Measurements from ENCODE around the gene C1QL1. TPM values are rescaled to one million over a fixed set of nuclear protein-coding genes. Genes with fewer than 3 reads are reported as not detected.

The C1QL1 gene
- total and polyA plus RNA-seq, 2 experiments from 2014 or later = 25.2 to 38.6 TPM

GRCh38 chr17:44966348-44967025 lies 1.6 kb downstream of the C1QL1 start:
- TF ChIP-seq, protein P1, sequence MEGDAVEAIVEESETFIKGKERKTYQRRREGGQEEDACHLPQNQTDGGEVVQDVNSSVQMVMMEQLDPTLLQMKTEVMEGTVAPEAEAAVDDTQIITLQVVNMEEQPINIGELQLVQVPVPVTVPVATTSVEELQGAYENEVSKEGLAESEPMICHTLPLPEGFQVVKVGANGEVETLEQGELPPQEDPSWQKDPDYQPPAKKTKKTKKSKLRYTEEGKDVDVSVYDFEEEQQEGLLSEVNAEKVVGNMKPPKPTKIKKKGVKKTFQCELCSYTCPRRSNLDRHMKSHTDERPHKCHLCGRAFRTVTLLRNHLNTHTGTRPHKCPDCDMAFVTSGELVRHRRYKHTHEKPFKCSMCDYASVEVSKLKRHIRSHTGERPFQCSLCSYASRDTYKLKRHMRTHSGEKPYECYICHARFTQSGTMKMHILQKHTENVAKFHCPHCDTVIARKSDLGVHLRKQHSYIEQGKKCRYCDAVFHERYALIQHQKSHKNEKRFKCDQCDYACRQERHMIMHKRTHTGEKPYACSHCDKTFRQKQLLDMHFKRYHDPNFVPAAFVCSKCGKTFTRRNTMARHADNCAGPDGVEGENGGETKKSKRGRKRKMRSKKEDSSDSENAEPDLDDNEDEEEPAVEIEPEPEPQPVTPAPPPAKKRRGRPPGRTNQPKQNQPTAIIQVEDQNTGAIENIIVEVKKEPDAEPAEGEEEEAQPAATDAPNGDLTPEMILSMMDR (IDR thresholded peaks at IDR 0.05; ENCODE audit: low read depth, low read length) = no peak
- no peak for DNase-seq (ENCODE audit: low read depth in 1 of 2, low spot score in 1 of 2)
- Histone ChIP-seq H3K4me1 (ENCODE audit: low read depth) (peaks cover 10% of the 10 kb centered on the region), H3K4me3 (no peak overlapping the region), H3K27me3 (peaks cover 32% of the 10 kb centered on the region), H3K36me3 (no peaks in the 10 kb centered on the region), H3K9me3 (ENCODE audit: low read depth) (no peaks in the 10 kb centered on the region), H3K27ac (no peak overlapping the region)

DNA sequence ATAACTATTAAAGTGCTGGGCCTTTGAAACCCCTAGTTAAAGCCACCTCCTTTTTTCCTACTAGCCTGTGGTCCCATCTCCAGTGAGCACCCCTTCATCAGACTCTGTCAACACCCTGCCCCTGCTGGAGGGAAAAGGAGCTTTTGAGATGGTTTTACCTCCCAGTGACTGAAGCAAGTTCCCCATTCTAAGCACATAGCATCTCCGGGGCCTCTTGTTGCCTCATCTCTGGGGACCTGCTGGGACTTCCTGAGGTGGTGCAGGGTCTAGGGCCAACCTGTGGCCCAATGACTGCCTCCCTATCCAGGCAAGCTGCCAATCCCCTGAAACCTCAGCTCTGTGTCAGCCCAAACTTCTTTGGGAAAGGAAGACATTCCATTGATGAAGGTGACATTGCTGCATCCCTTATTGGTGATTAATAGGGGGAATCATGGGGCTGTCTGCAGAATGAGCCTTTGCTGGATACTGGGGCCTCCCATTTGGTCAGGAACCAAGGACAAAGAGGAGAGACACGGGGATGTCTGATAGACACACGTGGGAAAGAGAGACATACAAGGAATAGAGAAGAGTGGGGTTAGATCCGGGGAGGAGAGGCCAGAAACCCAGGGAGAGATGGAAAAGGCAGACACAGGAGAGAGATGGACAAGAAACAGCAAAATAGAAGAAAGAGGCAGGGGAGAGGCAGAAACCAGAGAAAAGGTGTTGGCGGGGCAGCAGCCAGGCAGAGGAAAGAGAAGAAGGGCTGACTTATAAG lies 2.4 kb downstream of the C1QL1 start:
- Histone ChIP-seq H3K9me3 (ENCODE audit: low read depth) (no peaks in the 10 kb centered on the region), H3K4me1 (ENCODE audit: low read depth) (peaks cover 10% of the 10 kb centered on the region), H3K27ac (no peak overlapping the region), H3K27me3 (peaks cover 32% of the 10 kb centered on the region), H3K4me3 (no peak overlapping the region), H3K36me3 (no peaks in the 10 kb centered on the region)
- DNase-seq (ENCODE audit: low read depth in 1 of 2, low spot score in 1 of 2) = no peak
- TF ChIP-seq, protein P1 (IDR thresholded peaks at IDR 0.05; ENCODE audit: low read depth, low read length) = peak; percentile 2

DNA sequence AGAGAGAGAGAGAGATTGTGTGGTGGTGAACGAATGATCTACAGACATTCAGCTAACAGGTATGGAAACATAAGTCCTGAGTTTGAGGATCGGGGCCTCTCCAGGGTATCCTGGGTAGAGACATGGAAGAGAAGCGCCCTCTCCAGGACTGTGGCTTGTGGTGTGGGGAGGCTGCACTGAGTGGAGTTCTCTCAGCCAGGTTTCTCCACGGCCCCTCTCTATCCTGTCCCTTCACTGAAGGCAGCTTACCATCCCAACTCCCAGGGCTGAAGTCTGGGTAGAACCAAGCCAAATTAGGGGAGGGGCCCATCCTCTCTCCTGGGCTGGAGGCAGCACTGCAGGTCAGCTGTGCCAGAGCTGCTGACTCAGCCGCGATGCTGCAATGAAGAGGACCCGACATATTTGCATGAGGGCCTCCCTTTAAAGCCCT lies 6.2 kb downstream of the C1QL1 start:
- peak in 1 of 2 donors; percentile 42 for DNase-seq (ENCODE audit: low read depth in 1 of 2, low spot score in 1 of 2)
- Histone ChIP-seq H3K4me3 (no peak overlapping the region), H3K36me3 (no peaks in the 10 kb centered on the region), H3K27ac (no peak overlapping the region), H3K9me3 (ENCODE audit: low read depth) (no peaks in the 10 kb centered on the region), H3K27me3 (peaks cover 22% of the 10 kb centered on the region), H3K4me1 (ENCODE audit: low read depth) (no peaks in the 10 kb centered on the region)
- TF ChIP-seq, protein P1 (IDR thresholded peaks at IDR 0.05; ENCODE audit: low read depth, low read length) = no peak

DNA sequence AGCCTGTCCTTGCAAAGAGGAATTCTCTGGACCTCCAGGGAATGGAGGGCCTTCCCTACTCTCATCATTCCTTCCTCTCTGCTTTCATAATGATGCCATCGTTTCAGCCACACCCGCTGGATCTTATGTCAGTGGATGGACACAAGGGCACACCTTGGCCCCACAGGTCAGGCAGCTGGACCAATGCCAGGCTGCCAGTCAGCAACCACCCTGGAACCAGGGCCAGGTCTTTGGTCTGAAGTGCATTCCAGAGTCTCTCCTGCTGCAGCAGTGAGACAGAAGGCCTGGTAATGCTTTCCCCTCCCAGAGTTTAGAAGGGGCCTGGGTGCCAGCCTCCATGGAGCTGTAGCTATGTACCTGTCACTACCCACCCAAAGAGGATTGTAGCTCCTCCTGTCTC lies 7.4 kb downstream of the C1QL1 start:
- no peaks in the 10 kb centered on the region for H3K4me1 ChIP-seq (ENCODE audit: low read depth)
- no peaks in the 10 kb centered on the region for H3K36me3 ChIP-seq
- H3K27ac ChIP-seq = no peak overlapping the region
- TF ChIP-seq, protein P1 (IDR thresholded peaks at IDR 0.05; ENCODE audit: low read depth, low read length) = no peak
- H3K27me3 ChIP-seq = peaks cover 9% of the 10 kb centered on the region
- no peaks in the 10 kb centered on the region for H3K9me3 ChIP-seq (ENCODE audit: low read depth)
- no peak overlapping the region for H3K4me3 ChIP-seq
- DNase-seq (ENCODE audit: low read depth in 1 of 2, low spot score in 1 of 2) = no peak

- Histone ChIP-seq H3K36me3 (no peaks in the 10 kb centered on the region), H3K9me3 (ENCODE audit: low read depth) (no peaks in the 10 kb centered on the region), H3K4me3 (no peak overlapping the region), H3K27me3 (peaks cover 3% of the 10 kb centered on the region), H3K4me1 (ENCODE audit: low read depth) (no peaks in the 10 kb centered on the region), H3K27ac (no peak overlapping the region)
- TF ChIP-seq, protein P1 (IDR thresholded peaks at IDR 0.05; ENCODE audit: low read depth, low read length) = no peak
- DNase-seq (ENCODE audit: low read depth in 1 of 2, low spot score in 1 of 2) = no peak
These were observed 8.1 kb downstream of the C1QL1 start for GRCh38 chr17:44959821-44960531.
